Neural cell (in vitro differentiated cells): Measurements from ENCODE around the gene POLA2. TPM values are rescaled to one million over a fixed set of nuclear protein-coding genes. Genes with fewer than 3 reads are reported as not detected.

Experiments
- H2AFZ ChIP-seq: fragments of 200-600, 300-800 bp; sonication (generic), shearing (Covaris generic); 2 replicates; pipeline ENCODE4 v1.6.0; 2014; ENCODE audit warnings: low read depth, mild to moderate bottlenecking, antibody characterized with exemption, low read length, moderate library complexity
- H3F3A ChIP-seq: fragments of 200-600 bp; shearing (Covaris generic); 2 replicates; pipeline ENCODE4 v1.6.1; 2016; ENCODE audit warnings: mild to moderate bottlenecking, moderate library complexity, mixed read lengths, antibody characterized with exemption, low read length; ENCODE audit not compliant: insufficient read depth, poor library complexity, severe bottlenecking
- H3K27ac ChIP-seq: fragments of 200-600, 300-800 bp; sonication (generic), shearing (Covaris generic); 2 replicates; pipeline ENCODE4 v1.5.1; 2014; ENCODE audit warnings: mild to moderate bottlenecking, low read length, moderate library complexity
- H3K27me3 ChIP-seq: fragments of 300-800, 200-600 bp; sonication (generic), shearing (Covaris generic); 2 replicates; pipeline ENCODE4 v1.6.0; 2014; ENCODE audit warnings: mild to moderate bottlenecking, low read depth, low read length, moderate library complexity; ENCODE audit not compliant: insufficient read depth
- H3K36me3 ChIP-seq: fragments of 300-800, 200-600 bp; sonication (generic), shearing (Covaris generic); 2 replicates; pipeline ENCODE4 v1.5.1; 2014; ENCODE audit warnings: mild to moderate bottlenecking, antibody characterized with exemption, low read length, moderate library complexity; ENCODE audit not compliant: insufficient read depth
- H3K4me2 ChIP-seq: fragments of 300-800, 200-600 bp; sonication (generic), shearing (Covaris generic); 2 replicates; pipeline ENCODE4 v1.6.0; 2014; ENCODE audit warnings: mild to moderate bottlenecking, low read length
- H3K4me3 ChIP-seq: fragments of 300-800, 200-600 bp; sonication (generic), shearing (Covaris generic); 2 replicates; pipeline ENCODE4 v1.5.1; 2014; ENCODE audit warnings: mild to moderate bottlenecking, low read length, moderate library complexity
- H3K79me2 ChIP-seq: fragments of 200-600 bp; shearing (Covaris generic); replicated peaks from 2 replicates; pipeline ENCODE4 v1.6.0; 2014; ENCODE audit warnings: mild to moderate bottlenecking, low read length, moderate library complexity; ENCODE audit not compliant: insufficient read depth
- H3K9ac ChIP-seq: fragments of 300-800, 200-600 bp; sonication (generic), shearing (Covaris generic); 2 replicates; pipeline ENCODE4 v1.6.1; 2016; ENCODE audit warnings: mild to moderate bottlenecking, low read length, mixed read lengths
- H3K9me2 ChIP-seq: fragments of 200-600 bp; shearing (Covaris generic); 2 replicates; pipeline ENCODE4 v1.6.1; 2016; ENCODE audit warnings: mild to moderate bottlenecking, low read length, mixed read lengths; ENCODE audit not compliant: insufficient read depth
- H3K9me3 ChIP-seq: fragments of 200-600, 300-800 bp; sonication (generic), shearing (Covaris generic); 2 replicates; pipeline ENCODE4 v1.6.1; 2016; ENCODE audit warnings: mild to moderate bottlenecking, mixed run types, low read length, moderate library complexity, mixed read lengths
- H4K20me1 ChIP-seq: fragments of 200-600 bp; shearing (Covaris generic); 2 replicates; pipeline ENCODE4 v1.6.1; 2016; ENCODE audit warnings: mild to moderate bottlenecking, mixed run types; ENCODE audit not compliant: insufficient read depth
- CTCF ChIP-seq: fragments of 450-650 bp; IDR thresholded peaks from 2 replicates; pipeline ENCODE4 v1.5.1; 2014; ENCODE audit warnings: antibody characterized with exemption, mild to moderate bottlenecking, moderate library complexity; ENCODE audit not compliant: poor library complexity, severe bottlenecking
- EP300 ChIP-seq: fragments of 450-650 bp; conservative IDR thresholded peaks from 2 replicates; pipeline ENCODE4 v1.6.1; 2014; ENCODE audit warnings: antibody characterized with exemption, mild to moderate bottlenecking, moderate library complexity; ENCODE audit not compliant: poor library complexity, severe bottlenecking
- EZH2 ChIP-seq: fragments of 200-600, 300-800 bp; shearing (Covaris generic), sonication (generic); IDR thresholded peaks from 2 replicates; pipeline ENCODE4 v1.6.1; 2014; ENCODE audit warnings: antibody characterized with exemption, low read length, borderline replicate concordance, mild to moderate bottlenecking; ENCODE audit not compliant: insufficient read depth, poor library complexity, severe bottlenecking
- POLR2AphosphoS5 ChIP-seq: IDR thresholded peaks from 2 replicates; pipeline ENCODE4 v1.6.1; 2012
- RAD21 ChIP-seq: fragments of 450-650 bp; conservative IDR thresholded peaks from 2 replicates; pipeline ENCODE4 v1.6.1; 2014; ENCODE audit warnings: antibody characterized with exemption, mild to moderate bottlenecking, moderate library complexity
- SMC3 ChIP-seq: fragments of 450-650 bp; conservative IDR thresholded peaks from 2 replicates; pipeline ENCODE4 v1.6.1; 2014; ENCODE audit warnings: antibody characterized with exemption, mild to moderate bottlenecking, moderate library complexity; ENCODE audit not compliant: poor library complexity
- TAF1 ChIP-seq: IDR thresholded peaks from 2 replicates; pipeline ENCODE4 v1.6.1; 2012; ENCODE audit warnings: low read depth
- polyA plus RNA-seq: library from polyadenylated mRNA; depleted of rRNA; stranded (reverse); fragments of >200 nt; gene quantifications from 2 replicates; pipeline ENCODE4 v1.2.3, GENCODE V29; 2014
- TF ChIP-seq, protein P1 (sequence below): IDR thresholded peaks from 2 replicates; pipeline ENCODE4 v1.6.1; 2012; ENCODE audit warnings: borderline replicate concordance

Gene POLA2
- polyA plus RNA-seq, 1 donor from 2014 or later = 4.3 TPM

GRCh38 chr11:65309006-65309405, 47.2 kb downstream of the POLA2 start:
- no peak for TF ChIP-seq SMC3
- no peak for TF ChIP-seq TAF1
- TF ChIP-seq EZH2 = no peak
- TF ChIP-seq, protein P1, sequence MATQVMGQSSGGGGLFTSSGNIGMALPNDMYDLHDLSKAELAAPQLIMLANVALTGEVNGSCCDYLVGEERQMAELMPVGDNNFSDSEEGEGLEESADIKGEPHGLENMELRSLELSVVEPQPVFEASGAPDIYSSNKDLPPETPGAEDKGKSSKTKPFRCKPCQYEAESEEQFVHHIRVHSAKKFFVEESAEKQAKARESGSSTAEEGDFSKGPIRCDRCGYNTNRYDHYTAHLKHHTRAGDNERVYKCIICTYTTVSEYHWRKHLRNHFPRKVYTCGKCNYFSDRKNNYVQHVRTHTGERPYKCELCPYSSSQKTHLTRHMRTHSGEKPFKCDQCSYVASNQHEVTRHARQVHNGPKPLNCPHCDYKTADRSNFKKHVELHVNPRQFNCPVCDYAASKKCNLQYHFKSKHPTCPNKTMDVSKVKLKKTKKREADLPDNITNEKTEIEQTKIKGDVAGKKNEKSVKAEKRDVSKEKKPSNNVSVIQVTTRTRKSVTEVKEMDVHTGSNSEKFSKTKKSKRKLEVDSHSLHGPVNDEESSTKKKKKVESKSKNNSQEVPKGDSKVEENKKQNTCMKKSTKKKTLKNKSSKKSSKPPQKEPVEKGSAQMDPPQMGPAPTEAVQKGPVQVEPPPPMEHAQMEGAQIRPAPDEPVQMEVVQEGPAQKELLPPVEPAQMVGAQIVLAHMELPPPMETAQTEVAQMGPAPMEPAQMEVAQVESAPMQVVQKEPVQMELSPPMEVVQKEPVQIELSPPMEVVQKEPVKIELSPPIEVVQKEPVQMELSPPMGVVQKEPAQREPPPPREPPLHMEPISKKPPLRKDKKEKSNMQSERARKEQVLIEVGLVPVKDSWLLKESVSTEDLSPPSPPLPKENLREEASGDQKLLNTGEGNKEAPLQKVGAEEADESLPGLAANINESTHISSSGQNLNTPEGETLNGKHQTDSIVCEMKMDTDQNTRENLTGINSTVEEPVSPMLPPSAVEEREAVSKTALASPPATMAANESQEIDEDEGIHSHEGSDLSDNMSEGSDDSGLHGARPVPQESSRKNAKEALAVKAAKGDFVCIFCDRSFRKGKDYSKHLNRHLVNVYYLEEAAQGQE = no peak
- TF ChIP-seq EP300 = no peak
- no peak for TF ChIP-seq POLR2AphosphoS5
- no peak for TF ChIP-seq CTCF
- TF ChIP-seq RAD21 = no peak

GRCh38 chr11:65310215-65310614, 48.5 kb downstream of the POLA2 start:
- Histone ChIP-seq H3K27ac (no peak overlapping the region), H3K27me3 (peaks cover 7% of the 10 kb centered on the region), H3K9me2 (no peaks in the 10 kb centered on the region), H3K9ac (no peak overlapping the region), H3K79me2 (no peaks in the 10 kb centered on the region), H3K4me2 (no peak overlapping the region), H3K36me3 (no peaks in the 10 kb centered on the region), H4K20me1 (no peaks in the 10 kb centered on the region), H3F3A (no peaks in the 10 kb centered on the region), H2AFZ (no peak overlapping the region), H3K4me3 (no peak overlapping the region), H3K9me3 (no peaks in the 10 kb centered on the region)
- TF ChIP-seq, protein P1 = no peak

More at GRCh38 chr11:65309006-65309405, 47.2 kb downstream of the POLA2 start:
- Histone ChIP-seq H3K27ac (no peak overlapping the region), H3K4me2 (no peak overlapping the region), H3K27me3 (peaks cover 5% of the 10 kb centered on the region), H3K9ac (no peak overlapping the region), H3K9me2 (no peaks in the 10 kb centered on the region), H3K4me3 (no peak overlapping the region), H3F3A (no peaks in the 10 kb centered on the region), H2AFZ (no peak overlapping the region), H3K9me3 (no peaks in the 10 kb centered on the region), H3K36me3 (no peaks in the 10 kb centered on the region), H4K20me1 (no peaks in the 10 kb centered on the region), H3K79me2 (no peaks in the 10 kb centered on the region)
